ENCODE data around the gene DDX1. TPM values are rescaled to one million over a fixed set of nuclear protein-coding genes. Genes with fewer than 3 reads are reported as not detected.

The DDX1 gene
- total and polyA plus RNA-seq, 9 of the 15 experiments (the other 6 are each of a cell fraction or from before 2014, with no cell fraction given): 116 to 277 (median 232) TPM

- peak; percentile 48; the same call in 1 of the 2 replicates for TF ChIP-seq ATF7 (IDR thresholded peaks at IDR 0.05)
- TF ChIP-seq IFI16 (CRISPR knock-in tag; IDR thresholded peaks at IDR 0.05): no peak
- TF ChIP-seq PBX2 (CRISPR knock-in tag; IDR thresholded peaks at IDR 0.05; ENCODE audit: low read depth): no peak
- no peak for TF ChIP-seq PBX2 (tag; conservative IDR thresholded peaks at IDR 0.05; ENCODE audit: low read depth)
- 0 out of 2 replicates have a peak, but pooled peaks have one; percentile 14 for TF ChIP-seq ZEB2 (IDR thresholded peaks at IDR 0.05)
- peak; percentile 85 for TF ChIP-seq CTBP1 (IDR thresholded peaks at IDR 0.05; ENCODE audit: borderline replicate concordance)
- TF ChIP-seq SETDB1 (IDR thresholded peaks at IDR 0.05; ENCODE audit: low read length): no peak
- TF ChIP-seq ZNF143 (CRISPR knock-in tag; IDR thresholded peaks at IDR 0.05): no peak
- TF ChIP-seq MLX (CRISPR knock-in tag; conservative IDR thresholded peaks at IDR 0.05): no peak
- TF ChIP-seq MTA1 (IDR thresholded peaks at IDR 0.05; ENCODE audit: borderline replicate concordance): no peak
- TF ChIP-seq ATF3 (IDR thresholded peaks at IDR 0.05): peak; percentile 73
- no peak for TF ChIP-seq ATF3 (CRISPR knock-in tag; conservative IDR thresholded peaks at IDR 0.05)
- 0 out of 2 replicates have a peak, but pooled peaks have one; percentile 30 for TF ChIP-seq KLF13 (tag; IDR thresholded peaks at IDR 0.05; ENCODE audit: borderline replicate concordance, low read depth)
- no peak for TF ChIP-seq TAF1 (IDR thresholded peaks at IDR 0.05; ENCODE audit: control insufficient read depth, extremely low read depth, insufficient read depth, low read length, severe bottlenecking)
- TF ChIP-seq ZNF354B (CRISPR knock-in tag; IDR thresholded peaks at IDR 0.05): no peak
- peak; percentile 89 for TF ChIP-seq ZKSCAN8 (CRISPR knock-in tag; IDR thresholded peaks at IDR 0.05)
- TF ChIP-seq CREM (IDR thresholded peaks at IDR 0.05; ENCODE audit: low read depth): no peak
Observed at GRCh38 chr2:15563227-15564100, 28.2 kb upstream of the DDX1 start (continued).

All from K562 (cell line).